GM19467 (cell line): ENCODE data around the gene PDE3A.

Experiments used
- ATAC-seq: cut with Tn5 transposase; IDR thresholded peaks from one replicate; pipeline ENCODE4 v1.9.1; 2021; ENCODE audit warnings: mild to moderate bottlenecking, moderate library complexity; ENCODE audit not compliant: unreplicated experiment

PDE3A gene

GRCh38 chr12:20657496-20657895 is 289.2 kb downstream of the PDE3A start:
- ATAC-seq = no peak

GRCh38 chr12:20681334-20681733 is 313.0 kb downstream of the PDE3A start:
- ATAC-seq = no peak

GRCh38 chr12:20695232-20695631 is 326.9 kb downstream of the PDE3A start, which contains the start of gene SLCO1C1:
Gene SLCO1C1 (plus strand): TSS chr12:20695332. CDS start chr12:20699577, 4,245 bp downstream.
- ATAC-seq = no peak

- ATAC-seq = no peak
Measured at GRCh38 chr12:20696181-20696905, 328.0 kb downstream of the PDE3A start.

GRCh38 chr12:20701106-20701505 is 332.8 kb downstream of the PDE3A start:
- ATAC-seq = no peak

- no peak for ATAC-seq
Measured at GRCh38 chr12:20704860-20705259, 336.5 kb downstream of the PDE3A start.

- no peak for ATAC-seq
Measured at GRCh38 chr12:20711846-20712245, 343.5 kb downstream of the PDE3A start.

- no peak for ATAC-seq
Measured at GRCh38 chr12:20716037-20716436, 347.7 kb downstream of the PDE3A start.

GRCh38 chr12:20716985-20717384 is 348.6 kb downstream of the PDE3A start:
- ATAC-seq = no peak

- ATAC-seq = no peak
Measured at GRCh38 chr12:20718294-20718693, 350.0 kb downstream of the PDE3A start.

GRCh38 chr12:20722142-20722541 is 353.8 kb downstream of the PDE3A start:
- ATAC-seq = no peak

- ATAC-seq = no peak
Measured at GRCh38 chr12:20731274-20731673, 362.9 kb downstream of the PDE3A start.
